Activated T-cell treated with anti-CD3 and anti-CD28 coated beads for 24 hours (primary cell): ENCODE data around the gene MGAT4A.

ENCODE experiments used
- DNase-seq: peaks from one replicate; pipeline ENCODE4 v3.0.0-alpha.2; 2020; ENCODE audit warnings: low read depth

The MGAT4A gene

GRCh38 chr2:98658816-98659490 lies 72.0 kb downstream of the MGAT4A start:
- DNase-seq = no peak

GRCh38 chr2:98656800-98657199 lies 74.1 kb downstream of the MGAT4A start:
- DNase-seq = no peak

- no peak for DNase-seq
Observed at GRCh38 chr2:98654699-98655495, 76.0 kb downstream of the MGAT4A start.

- no peak for DNase-seq
Observed at GRCh38 chr2:98650998-98651397, 79.9 kb downstream of the MGAT4A start.

GRCh38 chr2:98649992-98650375 lies 80.9 kb downstream of the MGAT4A start:
- DNase-seq = no peak

- DNase-seq = peak; percentile 80
Observed at GRCh38 chr2:98649135-98649991, 81.6 kb downstream of the MGAT4A start.

- DNase-seq = no peak
Observed at GRCh38 chr2:98648451-98648850, 82.5 kb downstream of the MGAT4A start.

GRCh38 chr2:98647636-98648035 lies 83.3 kb downstream of the MGAT4A start:
- DNase-seq = no peak

- no peak for DNase-seq
Observed at GRCh38 chr2:98643496-98644100, 87.3 kb downstream of the MGAT4A start.

GRCh38 chr2:98637401-98638147 lies 93.4 kb downstream of the MGAT4A start:
- DNase-seq = peak; percentile 41

GRCh38 chr2:98634406-98635092 lies 96.4 kb downstream of the MGAT4A start:
- DNase-seq = peak; percentile 44

- DNase-seq = no peak
Observed at GRCh38 chr2:98632351-98632750, 98.6 kb downstream of the MGAT4A start.

- no peak for DNase-seq
Observed at GRCh38 chr2:98623657-98624056, 107.3 kb downstream of the MGAT4A start.

GRCh38 chr2:98617149-98617548 lies 113.8 kb downstream of the MGAT4A start:
- DNase-seq = no peak

- no peak for DNase-seq
Observed at GRCh38 chr2:98615481-98615880, 115.5 kb downstream of the MGAT4A start.

GRCh38 chr2:98614024-98614739 lies 116.8 kb downstream of the MGAT4A start:
- no peak for DNase-seq

GRCh38 chr2:98608962-98609604 lies 121.8 kb downstream of the MGAT4A start:
- no peak for DNase-seq

- DNase-seq = peak; percentile 89
Observed at GRCh38 chr2:98608116-98608961, 122.6 kb downstream of the MGAT4A start, which contains the start of the genes COA5 and UNC50. Gene COA5 (minus strand): TSS chr2:98608512. CDS start chr2:98608405, 107 bp downstream. Gene UNC50 (plus strand): TSS chr2:98608589. CDS start chr2:98609760, 1,171 bp downstream.

GRCh38 chr2:98607741-98608115 lies 123.2 kb downstream of the MGAT4A start:
- DNase-seq = no peak
